Breast epithelium (tissue), 3 donors: ENCODE data around the gene LRCOL1.

Experiments
- POLR2AphosphoS5 ChIP-seq, 3 donors: sonication (generic); formaldehyde crosslinking; IDR thresholded peaks; one replicate each; pipeline ENCODE4 v1.6.1; 2017; ENCODE audit warnings: antibody characterized with exemption in 3 of 3
- TF ChIP-seq, protein P1 (sequence below), 3 donors: fragments of 450-650 bp; IDR thresholded peaks; one replicate each; pipeline ENCODE4 v1.5.1; 2016 to 2017; ENCODE audit warnings: antibody characterized with exemption in 3 of 3, mild to moderate bottlenecking in 3 of 3, moderate library complexity in 3 of 3

DNA sequence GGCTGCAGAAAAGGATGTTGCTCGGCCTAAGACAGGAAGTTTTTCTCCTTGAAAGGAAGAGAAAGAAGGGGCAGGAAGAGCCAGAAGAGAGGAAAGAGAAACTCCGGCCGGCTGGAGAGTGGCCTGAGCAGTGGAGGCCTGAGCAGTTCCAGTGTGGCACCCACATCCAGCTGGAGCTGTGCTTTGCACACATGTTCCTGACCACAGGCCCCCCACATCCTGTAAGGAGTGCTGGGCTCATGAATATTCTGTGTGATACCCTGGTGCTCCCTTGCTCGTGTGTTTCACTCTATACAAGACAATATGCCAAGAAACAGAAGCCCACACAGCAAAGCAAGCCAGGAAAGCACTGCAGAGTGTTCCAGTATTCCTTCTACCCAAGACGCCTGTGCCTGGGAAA, 49.7 kb upstream of the LRCOL1 start:
- TF ChIP-seq POLR2AphosphoS5 (IDR thresholded peaks at IDR 0.05) = no peak
- TF ChIP-seq, protein P1, sequence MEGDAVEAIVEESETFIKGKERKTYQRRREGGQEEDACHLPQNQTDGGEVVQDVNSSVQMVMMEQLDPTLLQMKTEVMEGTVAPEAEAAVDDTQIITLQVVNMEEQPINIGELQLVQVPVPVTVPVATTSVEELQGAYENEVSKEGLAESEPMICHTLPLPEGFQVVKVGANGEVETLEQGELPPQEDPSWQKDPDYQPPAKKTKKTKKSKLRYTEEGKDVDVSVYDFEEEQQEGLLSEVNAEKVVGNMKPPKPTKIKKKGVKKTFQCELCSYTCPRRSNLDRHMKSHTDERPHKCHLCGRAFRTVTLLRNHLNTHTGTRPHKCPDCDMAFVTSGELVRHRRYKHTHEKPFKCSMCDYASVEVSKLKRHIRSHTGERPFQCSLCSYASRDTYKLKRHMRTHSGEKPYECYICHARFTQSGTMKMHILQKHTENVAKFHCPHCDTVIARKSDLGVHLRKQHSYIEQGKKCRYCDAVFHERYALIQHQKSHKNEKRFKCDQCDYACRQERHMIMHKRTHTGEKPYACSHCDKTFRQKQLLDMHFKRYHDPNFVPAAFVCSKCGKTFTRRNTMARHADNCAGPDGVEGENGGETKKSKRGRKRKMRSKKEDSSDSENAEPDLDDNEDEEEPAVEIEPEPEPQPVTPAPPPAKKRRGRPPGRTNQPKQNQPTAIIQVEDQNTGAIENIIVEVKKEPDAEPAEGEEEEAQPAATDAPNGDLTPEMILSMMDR (IDR thresholded peaks at IDR 0.05) = no peak
